Stimulated activated CD8-positive, alpha-beta memory T cell treated with anti-CD3 and anti-CD28 coated beads, Interleukin-12 subunit alpha, Interleukin-12 subunit beta, amount 100 ng/mL, for 24 hours (primary cell): Measurements from ENCODE around the gene LCN12.
"Not testable (repeated sequence)": the region's sequence is repeated elsewhere in the genome, so short reads cannot be mapped to it uniquely, and the experiment has no call there.

Experiments
- DNase-seq: peaks from one replicate; pipeline ENCODE4 v3.0.0-alpha.2; 2020; ENCODE audit errors: extremely low read depth

The LCN12 gene

DNA sequence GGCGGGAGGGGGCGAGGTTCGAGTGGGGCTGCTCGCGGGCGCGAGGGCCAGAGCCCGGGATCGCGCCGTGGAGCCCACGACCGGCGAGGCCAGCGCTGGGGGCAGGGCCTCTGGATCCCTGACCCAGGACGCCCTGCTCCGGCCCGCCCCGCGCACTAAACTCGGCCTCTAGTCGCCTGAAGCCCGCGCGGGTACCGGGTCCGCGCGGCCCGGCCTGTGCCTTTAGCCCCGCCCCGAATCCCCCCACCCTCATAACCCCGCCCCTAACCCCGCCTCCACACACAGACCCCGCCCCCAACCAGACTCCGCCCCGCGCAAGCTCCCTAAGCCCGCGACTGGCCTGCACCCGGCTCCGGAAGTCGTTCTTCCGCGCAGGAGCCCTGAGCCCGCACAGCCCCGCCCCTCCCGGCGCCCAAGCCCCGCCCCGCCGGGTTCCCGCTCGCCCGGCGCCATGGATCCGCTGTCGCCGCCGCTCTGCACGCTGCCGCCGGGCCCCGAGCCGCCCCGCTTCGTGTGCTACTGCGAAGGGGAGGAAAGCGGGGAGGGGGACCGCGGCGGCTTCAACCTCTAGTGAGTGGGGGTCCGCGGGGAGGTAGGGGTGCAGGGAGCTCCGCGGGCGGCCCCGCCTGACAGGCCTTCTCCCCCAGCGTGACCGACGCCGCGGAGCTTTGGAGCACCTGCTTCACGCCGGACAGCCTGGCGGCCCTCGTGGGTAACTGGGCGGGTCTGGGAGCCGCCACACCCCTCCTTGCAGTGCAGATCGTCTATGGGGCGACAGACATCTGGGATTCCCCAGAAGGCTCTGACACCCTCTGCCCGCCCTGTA is 40.1 kb downstream of the LCN12 start, which contains the start of gene PAXX:
Gene PAXX, plus strand, starts transcription at position 430 of the 826 bp plus-strand sequence. Its CDS starts 22 bp downstream, at position 452.
- DNase-seq: peak; percentile 86

DNA sequence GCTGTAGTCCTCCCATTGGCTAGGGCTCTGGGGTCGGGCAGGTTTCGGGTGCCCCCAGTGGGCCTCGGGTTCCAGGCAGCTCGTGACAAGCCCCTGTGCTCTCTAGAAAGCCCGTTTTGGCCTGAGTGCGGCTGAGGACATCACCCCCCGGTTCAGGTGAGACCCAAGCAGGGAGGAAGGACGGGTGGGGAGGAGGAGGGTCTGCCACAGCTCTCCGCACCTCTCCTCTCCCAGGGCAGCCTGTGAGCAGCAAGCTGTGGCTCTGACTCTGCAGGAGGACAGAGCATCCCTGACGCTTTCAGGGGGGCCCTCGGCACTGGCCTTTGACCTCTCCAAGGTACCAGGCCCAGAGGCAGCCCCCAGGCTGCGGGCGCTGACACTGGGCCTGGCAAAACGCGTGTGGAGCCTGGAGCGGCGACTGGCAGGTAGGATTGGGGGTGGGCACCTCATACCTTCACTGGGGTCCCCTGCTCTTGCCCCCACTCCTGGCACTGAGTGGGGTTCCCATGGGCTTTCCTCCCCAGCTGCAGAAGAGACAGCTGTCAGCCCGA is 40.8 kb downstream of the LCN12 start:
- DNase-seq: no peak

GRCh38 chr9:136994180-136994887 is 42.3 kb downstream of the LCN12 start:
- DNase-seq: no peak

DNA sequence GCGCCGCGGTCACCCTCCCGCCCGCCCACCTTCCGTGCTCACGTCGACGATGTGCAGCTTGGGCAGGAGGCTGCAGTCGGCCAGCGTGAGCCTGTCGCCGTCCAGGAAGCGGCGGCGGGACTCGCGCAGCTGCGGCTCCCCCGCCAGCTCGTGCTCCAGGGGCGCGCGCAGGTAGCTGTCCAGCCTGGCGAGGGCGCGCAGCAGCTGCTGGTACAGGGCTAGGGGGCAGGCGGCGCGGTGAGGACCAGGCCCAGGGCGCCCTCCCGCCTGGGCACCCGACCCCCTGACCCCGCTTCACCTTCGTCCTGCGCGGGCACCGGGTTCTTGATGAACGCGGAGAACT is 42.8 kb downstream of the LCN12 start:
- no peak for DNase-seq

GRCh38 chr9:136995362-136995761 is 43.3 kb downstream of the LCN12 start:
- no peak for DNase-seq

DNA sequence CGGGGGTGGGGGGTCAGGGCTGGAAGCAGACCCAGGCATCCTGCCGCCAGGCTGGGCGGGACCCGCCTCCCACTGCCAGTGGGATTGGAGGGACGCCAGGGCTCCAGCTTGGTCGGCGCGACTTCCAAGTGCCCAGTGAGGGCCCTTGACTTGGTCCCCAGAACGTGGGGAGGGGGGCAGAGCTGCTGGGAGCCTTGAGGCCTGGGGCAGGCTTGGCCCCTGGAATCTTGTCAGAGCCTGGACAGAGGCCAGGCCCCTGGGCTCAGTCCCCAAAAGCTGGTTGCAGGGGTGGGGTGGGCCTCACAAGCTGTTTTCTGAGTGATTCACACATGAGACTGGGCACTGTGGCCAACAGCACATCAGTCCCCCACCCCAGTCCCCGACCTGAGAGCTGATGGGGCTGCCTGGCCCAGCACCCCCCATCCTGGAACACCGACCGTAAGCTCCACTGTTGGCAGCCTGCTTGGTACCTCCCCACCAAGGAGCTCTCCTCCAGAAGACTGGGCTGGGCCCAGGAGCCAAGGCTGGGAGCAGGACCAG is 43.8 kb downstream of the LCN12 start:
- DNase-seq: no peak

DNA sequence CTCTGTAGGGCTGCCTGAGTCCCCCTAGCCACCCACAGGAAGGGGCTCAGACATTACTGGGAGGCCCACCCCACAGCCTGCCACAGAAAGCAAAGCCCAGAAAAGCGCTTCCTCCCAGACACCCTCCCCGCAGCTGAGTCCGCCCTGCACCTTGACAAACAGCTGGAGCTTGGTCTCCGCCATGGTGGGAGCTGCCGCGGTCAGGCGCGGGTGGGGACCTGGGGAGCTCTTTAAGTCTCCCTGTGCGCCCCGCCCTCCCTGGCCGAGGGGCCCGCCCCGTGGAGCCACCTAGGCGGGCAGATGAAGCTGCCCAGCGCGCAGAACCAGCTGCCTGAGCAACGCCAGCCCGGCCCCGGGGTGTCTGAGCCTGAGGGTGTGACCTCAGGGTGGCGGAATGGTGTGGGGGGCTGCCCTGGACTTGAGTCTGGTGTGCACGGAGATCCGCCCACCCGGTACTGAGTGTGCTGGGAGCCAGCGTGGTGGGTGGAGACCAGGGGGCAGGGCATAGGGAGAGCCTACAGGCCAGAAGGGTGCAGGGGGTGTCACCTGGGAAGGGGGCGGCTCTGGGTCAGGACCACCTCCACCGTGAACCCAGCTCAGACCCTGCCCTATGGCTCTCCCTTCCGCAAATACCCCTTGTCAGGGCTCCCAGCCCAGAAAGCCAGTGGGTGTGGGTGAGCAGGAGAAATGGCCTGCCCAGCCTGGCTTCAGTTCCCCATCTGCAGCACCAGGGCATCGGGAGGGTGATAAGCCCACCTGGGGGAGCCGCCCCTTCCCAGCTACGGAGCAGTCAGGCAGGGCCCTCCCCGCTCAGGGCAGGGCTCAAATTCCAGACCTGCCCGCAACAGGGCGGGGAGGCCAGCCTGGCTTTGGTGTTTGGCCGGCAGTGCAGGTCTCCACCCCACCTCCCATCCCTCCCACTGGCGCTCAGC is 44.6 kb downstream of the LCN12 start, which contains the start of gene CLIC3:
Gene CLIC3, minus strand, starts transcription at position 208 of the 932 bp plus-strand sequence. Its CDS starts 25 bp downstream, at position 183.
- DNase-seq: no peak

- DNase-seq: no peak
Observed at GRCh38 chr9:136997371-136997770, 45.3 kb downstream of the LCN12 start.

DNA sequence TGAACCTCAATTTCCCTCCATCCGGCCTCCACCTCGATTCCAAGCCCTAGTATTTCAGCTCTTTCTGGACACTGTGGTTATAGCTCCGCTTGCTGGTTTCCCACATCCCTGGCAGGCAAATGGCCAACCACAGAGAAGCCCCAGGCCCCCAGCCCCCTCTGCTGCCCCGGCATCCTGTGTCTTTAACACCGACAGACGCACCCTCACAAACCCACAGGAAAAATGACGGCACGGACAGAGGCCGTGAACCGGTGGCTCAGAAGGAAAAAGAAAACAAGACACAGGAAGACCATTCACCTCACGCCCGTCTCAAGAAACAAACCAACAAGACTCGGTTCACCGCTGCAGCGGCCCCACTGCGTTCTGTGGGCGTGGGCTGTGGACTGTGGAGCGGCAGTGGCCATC is 45.8 kb downstream of the LCN12 start:
- DNase-seq: no peak

DNA sequence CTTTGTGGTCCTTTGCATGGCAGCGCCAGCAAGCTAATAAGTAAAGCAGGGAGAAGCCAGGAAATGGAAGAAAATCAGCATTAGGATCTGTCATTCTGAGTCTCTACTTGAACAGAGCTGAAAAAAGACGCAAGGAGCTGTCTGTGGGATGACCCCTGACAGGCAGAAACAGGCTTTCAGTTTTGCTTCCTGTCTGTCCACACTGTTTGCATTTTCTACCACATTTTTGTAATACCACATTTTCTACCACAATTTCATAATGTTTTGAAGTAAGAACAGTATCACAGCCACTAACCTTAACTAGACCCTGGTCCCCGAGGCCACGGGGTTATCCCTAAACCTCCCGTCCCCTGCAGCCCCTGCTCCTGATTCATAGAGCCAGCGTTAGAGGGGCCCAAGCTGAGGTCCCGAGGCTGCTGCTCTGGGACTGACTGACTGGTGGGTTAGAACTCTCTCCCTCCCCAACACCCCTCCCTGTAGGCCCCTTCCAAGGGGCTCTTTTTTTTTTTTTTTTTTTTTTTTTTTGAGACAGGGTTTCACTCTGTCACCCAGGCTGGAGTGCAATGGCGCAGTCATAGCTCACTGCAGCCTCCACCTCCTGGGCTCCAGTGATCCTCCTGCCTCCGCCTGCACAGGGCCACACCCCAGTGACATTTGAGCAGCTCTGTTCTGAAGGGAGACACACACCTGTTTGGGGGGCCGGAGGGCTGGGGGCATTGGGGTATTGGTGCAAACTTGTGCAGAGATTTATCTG is 48.3 kb downstream of the LCN12 start:
- no peak for DNase-seq

GRCh38 chr9:137001857-137002645 is 50.0 kb downstream of the LCN12 start:
- DNase-seq: no peak

GRCh38 chr9:137002646-137003041 is 50.6 kb downstream of the LCN12 start:
- no peak for DNase-seq

GRCh38 chr9:137004285-137004684 is 52.2 kb downstream of the LCN12 start:
- not testable (repeated sequence) for DNase-seq
